Cardiac fibroblast (primary cell): ENCODE measurements around the gene OBSL1.

Source experiments
- DNase-seq, 2 donors: peaks; one replicate each; pipeline versions ENCODE4 v3.0.0 to v3.0.0-alpha.2; 2010; ENCODE audit warnings: low read depth in 2 of 2
- H3K4me3 ChIP-seq, 2 donors: replicated peaks in 1 of 2; 1 replicate in 1 of 2; 2 replicates in 1 of 2; pipeline ENCODE4 v1.5.1; 2011; ENCODE audit warnings: low read depth in 2 of 2, low read length in 2 of 2, mild to moderate bottlenecking in 2 of 2, moderate library complexity in 1 of 2
- CTCF ChIP-seq: IDR thresholded peaks from one replicate; pipeline ENCODE4 v1.5.1; 2011; ENCODE audit warnings: low read depth, mild to moderate bottlenecking, low read length, inconsistent platforms

OBSL1 gene

GRCh38 chr2:219615036-219615435 lies 43.7 kb upstream of the OBSL1 start:
- no peak overlapping the region for H3K4me3 ChIP-seq
- DNase-seq = no peak
- no peak for TF ChIP-seq CTCF

GRCh38 chr2:219614076-219614860 lies 42.9 kb upstream of the OBSL1 start:
- DNase-seq = no peak
- no peak for TF ChIP-seq CTCF
- no peak overlapping the region for H3K4me3 ChIP-seq

GRCh38 chr2:219613461-219614070 lies 42.2 kb upstream of the OBSL1 start:
- no peak overlapping the region for H3K4me3 ChIP-seq
- no peak for DNase-seq
- no peak for TF ChIP-seq CTCF

- no peak for DNase-seq
- no peak for TF ChIP-seq CTCF
- H3K4me3 ChIP-seq = no peak overlapping the region
These were observed 41.4 kb upstream of the OBSL1 start for GRCh38 chr2:219612577-219613286.

GRCh38 chr2:219611866-219612576 lies 40.7 kb upstream of the OBSL1 start:
- no peak for TF ChIP-seq CTCF
- no peak overlapping the region for H3K4me3 ChIP-seq

GRCh38 chr2:219611306-219611705 lies 40.0 kb upstream of the OBSL1 start:
- H3K4me3 ChIP-seq = no peak overlapping the region
- no peak for DNase-seq
- no peak for TF ChIP-seq CTCF

More at GRCh38 chr2:219611866-219612576, 40.7 kb upstream of the OBSL1 start:
- DNase-seq = no peak
